GM12878 (cell line): ENCODE results near the gene LEP. TPM values are rescaled to one million over a fixed set of nuclear protein-coding genes. Genes with fewer than 3 reads are reported as not detected.

Experiments
- CBFB ChIP-seq: IDR thresholded peaks from 2 replicates; pipeline ENCODE4 v1.6.1; 2016; ENCODE audit warnings: antibody characterized with exemption, low read depth
- CTCF ChIP-seq, 3 experiments: IDR thresholded peaks in 2 of 3; conservative IDR thresholded peaks in 1 of 3; 2 replicates each; pipeline ENCODE4 v1.5.1; 2011; ENCODE audit warnings: low read depth in 3 of 3, low read length in 3 of 3, mild to moderate bottlenecking in 3 of 3, control low read depth in 2 of 3, moderate library complexity in 2 of 3, inconsistent platforms in 1 of 3, mixed read lengths in 1 of 3; ENCODE audit not compliant: control insufficient read depth in 2 of 3, insufficient read depth in 1 of 3; ENCODE audit errors: extremely low read depth in 1 of 3
- HSF1 ChIP-seq: fragments of 150-350 bp; IDR thresholded peaks from 2 replicates; pipeline ENCODE4 v1.6.1; 2014; ENCODE audit warnings: mild to moderate bottlenecking, low read depth, low read length
- MEF2B ChIP-seq: fragments of 450-650 bp; IDR thresholded peaks from 2 replicates; pipeline ENCODE4 v1.6.1; 2018; ENCODE audit warnings: mild to moderate bottlenecking, moderate library complexity; ENCODE audit not compliant: partially characterized antibody, poor library complexity, severe bottlenecking
- POLR2AphosphoS2 ChIP-seq: IDR thresholded peaks from 2 replicates; pipeline ENCODE4 v1.6.1; 2011; ENCODE audit warnings: low read depth, mild to moderate bottlenecking, low read length, improper control_type of control experiment, moderate library complexity
- RCOR1 ChIP-seq: conservative IDR thresholded peaks from 2 replicates; pipeline ENCODE4 v1.6.1; 2012; ENCODE audit warnings: low read depth, low read length, improper control_type of control experiment
- RELB ChIP-seq: fragments of 450-650 bp; IDR thresholded peaks from 2 replicates; pipeline ENCODE4 v1.6.1; 2017; ENCODE audit warnings: low read depth, mild to moderate bottlenecking, moderate library complexity
- SMAD5 ChIP-seq: IDR thresholded peaks from 2 replicates; pipeline ENCODE4 v1.6.1; 2016; ENCODE audit warnings: antibody characterized with exemption, low read depth
- USF1 ChIP-seq: IDR thresholded peaks from 2 replicates; pipeline ENCODE4 v1.6.1; 2011; ENCODE audit warnings: borderline replicate concordance, low read depth, mild to moderate bottlenecking, moderate library complexity, mixed read lengths, low read length; ENCODE audit not compliant: insufficient read depth; ENCODE audit errors: extremely low read length
- ZBTB33 ChIP-seq: fragments of 450-650 bp; IDR thresholded peaks from 2 replicates; pipeline ENCODE4 v1.6.1; 2017; ENCODE audit warnings: mild to moderate bottlenecking
- ZNF24 ChIP-seq: fragments of 450-650 bp; IDR thresholded peaks from 2 replicates; pipeline ENCODE4 v1.6.1; 2017; ENCODE audit warnings: antibody characterized with exemption, mild to moderate bottlenecking
- ZSCAN29 ChIP-seq: fragments of 450-650 bp; IDR thresholded peaks from 2 replicates; pipeline ENCODE4 v1.6.1; 2017; ENCODE audit warnings: mild to moderate bottlenecking, moderate library complexity
- polyA plus RNA-seq, 11 experiments: library from polyadenylated mRNA; depleted of rRNA in 4 of 11; unstranded in 6 of 11; stranded (reverse) in 5 of 11; fragments of >200 nt; fragmentation: Nextera tagmentation in 4 of 11; fragmentation: Illumina TruSeq in 1 of 11; extraction: Ambion mirVana in 4 of 11; extraction: Trizol in 1 of 11; gene quantifications; 1 replicate in 1 of 11; 2 replicates in 10 of 11; pipeline versions ENCODE4 v1.2.1 to v1.2.3, GENCODE V29; 2011 to 2016; ENCODE audit warnings: inconsistent platforms in 2 of 11, missing spikeins in 2 of 11, low read depth in 1 of 11
- total RNA-seq, 4 experiments: library from RNA; depleted of rRNA in 3 of 4; stranded (reverse); fragments of >200 nt in 3 of 4; fragmentation: Illumina TruSeq in 1 of 4; extraction: Trizol in 1 of 4; gene quantifications; 2 replicates each; pipeline versions ENCODE4 v1.2.1 to v1.2.3, GENCODE V29; 2013 to 2021

LEP gene
- total and polyA plus RNA-seq, 10 of the 15 experiments (the other 5 are each of a cell fraction or from before 2014, with no cell fraction given): not detected

GRCh38 chr7:128215281-128215680, 25.8 kb upstream of the LEP start (continued):
- TF ChIP-seq USF1 (no peak), ZNF24 (no peak), SMAD5 (no peak), RCOR1 (no peak), CTCF (IDR thresholded peaks at IDR 0.05 in 2 of 3, conservative IDR thresholded peaks at IDR 0.05 in 1 of 3; ENCODE audit: control insufficient read depth in 2 of 3, extremely low read depth in 1 of 3, insufficient read depth in 1 of 3, low read depth in 3 of 3, low read length in 3 of 3) (no peak), MEF2B (no peak), ZBTB33 (no peak), RELB (no peak), HSF1 (no peak), CBFB (no peak), POLR2AphosphoS2 (no peak), ZSCAN29 (no peak)
- TF ChIP-seq, all 136 proteins: peak for 0
